Ectodermal cell (in vitro differentiated cells): ENCODE data around the gene MRPS18A.

Experiments
- H3K27ac ChIP-seq: 2 replicates; pipeline ENCODE4 v1.7.0; 2013; ENCODE audit warnings: mild to moderate bottlenecking, low read depth, low read length; ENCODE audit not compliant: insufficient read depth, poor library complexity, severe bottlenecking
- H3K27me3 ChIP-seq: 2 replicates; pipeline ENCODE4 v1.7.0; 2013; ENCODE audit warnings: mild to moderate bottlenecking, low read length; ENCODE audit not compliant: insufficient read depth, control insufficient read depth, poor library complexity, severe bottlenecking
- H3K36me3 ChIP-seq: one replicate; pipeline ENCODE4 v1.7.0; 2013; ENCODE audit warnings: low read length; ENCODE audit not compliant: control insufficient read depth, insufficient read depth
- H3K4me1 ChIP-seq: one replicate; pipeline ENCODE4 v1.7.0; 2013; ENCODE audit warnings: low read length; ENCODE audit not compliant: control insufficient read depth, insufficient read depth
- H3K4me3 ChIP-seq: 2 replicates; pipeline ENCODE4 v1.7.0; 2013; ENCODE audit warnings: low read depth, low read length, control low read depth; ENCODE audit not compliant: insufficient read depth
- H3K9me3 ChIP-seq: 2 replicates; pipeline ENCODE4 v1.7.0; 2013; ENCODE audit warnings: mild to moderate bottlenecking, low read length, moderate library complexity; ENCODE audit not compliant: control insufficient read depth
- WGBS, 2 experiments: methylation state at CpG; one replicate each; pipeline ENCODE4 v1.1.7; 2013; ENCODE audit warnings: missing lambda C conversion rate in 2 of 2; 5-methylcytosine and 5-hydroxymethylcytosine counted together

MRPS18A gene

GRCh38 chr6:43681303-43681702 lies 6.3 kb downstream of the MRPS18A start:
- H3K9me3 ChIP-seq = no peaks in the 10 kb centered on the region
- no peak overlapping the region for H3K4me3 ChIP-seq
- H3K36me3 ChIP-seq = peaks cover 9% of the 10 kb centered on the region
- H3K4me1 ChIP-seq = peaks cover under 1% of the 10 kb centered on the region
- no peak overlapping the region for H3K27ac ChIP-seq
- WGBS, 2 experiments = 97 to 98% methylated on average over 5 of the region's 5 CpGs
- H3K27me3 ChIP-seq = no peaks in the 10 kb centered on the region

DNA sequence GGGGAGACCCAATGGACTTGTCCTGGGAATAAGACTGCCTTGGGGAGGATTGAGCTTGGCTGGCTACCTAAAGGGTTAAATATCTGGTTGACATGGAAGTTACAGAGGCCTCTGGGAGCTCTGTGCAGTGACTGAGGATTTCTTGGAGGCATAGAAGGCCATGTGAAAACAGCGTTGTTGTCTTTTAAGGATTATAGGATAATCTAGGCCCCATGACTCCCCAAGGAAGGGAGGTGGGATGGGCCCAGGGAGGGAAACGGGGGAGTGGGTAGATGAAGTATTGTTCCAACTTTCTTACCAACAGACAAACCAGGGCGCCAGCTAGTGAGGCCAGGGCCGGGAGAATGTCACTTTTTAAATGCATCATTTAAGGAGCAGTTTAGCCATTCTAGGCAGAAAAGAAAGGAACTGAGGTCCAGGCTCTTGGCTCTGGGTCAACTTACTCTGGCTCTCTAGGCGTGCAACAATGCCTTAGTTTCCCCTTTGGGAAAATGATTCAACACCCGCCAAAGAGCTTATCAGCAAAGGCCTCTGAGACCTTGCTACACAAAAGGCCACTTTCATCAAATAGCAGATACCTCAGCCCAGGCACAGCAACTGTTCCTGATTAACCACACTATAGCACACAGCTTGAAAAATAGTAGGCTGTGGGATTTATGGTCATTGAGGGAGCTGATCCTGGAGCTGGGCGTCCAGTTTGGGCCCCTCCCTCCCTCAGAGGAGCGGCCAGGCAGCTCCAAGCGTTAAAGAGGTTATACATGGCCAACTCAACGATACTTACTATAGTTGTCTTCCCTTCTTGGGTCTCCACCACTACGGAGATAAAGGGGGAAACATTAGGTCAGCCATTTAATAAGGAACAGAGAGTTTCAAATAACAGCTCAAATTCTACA lies 7.0 kb downstream of the MRPS18A start:
- H3K27ac ChIP-seq = no peak overlapping the region
- H3K4me1 ChIP-seq = no peaks in the 10 kb centered on the region
- no peak overlapping the region for H3K4me3 ChIP-seq
- no peaks in the 10 kb centered on the region for H3K9me3 ChIP-seq
- peaks cover 9% of the 10 kb centered on the region for H3K36me3 ChIP-seq
- 93 to 94% methylated on average over 11 of the region's 11 CpGs for WGBS, 2 experiments
- H3K27me3 ChIP-seq = no peaks in the 10 kb centered on the region

DNA sequence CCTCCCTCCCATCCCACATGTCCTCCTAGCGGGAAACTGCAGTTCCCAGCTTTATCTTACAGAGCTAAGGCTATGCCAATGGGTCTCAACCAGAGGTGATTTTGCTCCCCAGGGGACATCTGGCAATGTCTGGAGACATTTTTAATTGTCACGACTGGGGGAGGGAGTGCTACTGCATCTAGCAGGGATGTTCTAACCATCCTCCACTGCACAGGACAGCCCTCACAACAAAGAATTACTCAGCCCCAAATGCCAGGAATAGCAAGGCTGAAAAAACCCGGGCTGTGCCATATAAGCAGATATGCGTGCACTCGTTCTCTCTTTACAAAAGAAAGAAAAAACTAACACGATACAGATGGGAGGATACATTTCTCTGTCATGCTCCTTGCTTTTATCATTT lies 8.5 kb downstream of the MRPS18A start:
- peaks cover 19% of the 10 kb centered on the region for H3K36me3 ChIP-seq

DNA sequence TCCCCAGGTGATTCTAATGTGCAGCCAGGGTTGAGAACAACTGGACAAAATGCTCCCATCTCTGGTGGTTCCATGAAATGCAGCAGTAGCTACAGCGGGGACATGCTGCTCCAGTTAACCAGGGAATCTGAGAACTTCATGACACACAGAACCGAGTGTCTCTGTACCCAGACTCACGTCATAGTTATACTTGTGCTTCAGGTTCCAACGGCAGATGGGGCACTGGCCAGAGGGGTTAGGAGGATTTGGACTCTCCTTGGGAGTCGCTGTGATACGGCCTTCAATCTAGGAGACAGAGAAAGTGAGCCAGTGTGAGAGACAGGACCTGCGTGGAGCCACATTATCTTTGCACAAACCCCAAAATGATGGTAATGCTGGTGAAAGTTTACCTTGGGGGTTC lies 9.2 kb downstream of the MRPS18A start:
- peaks cover 26% of the 10 kb centered on the region for H3K36me3 ChIP-seq
- no peaks in the 10 kb centered on the region for H3K4me1 ChIP-seq
- H3K27ac ChIP-seq = no peak overlapping the region
- no peaks in the 10 kb centered on the region for H3K9me3 ChIP-seq
- 97 to 98% methylated on average over 7 of the region's 7 CpGs for WGBS, 2 experiments
- no peak overlapping the region for H3K4me3 ChIP-seq
- no peaks in the 10 kb centered on the region for H3K27me3 ChIP-seq

More for the DNA sequence above, 8.5 kb downstream of the MRPS18A start:
- Histone ChIP-seq H3K4me1 (no peaks in the 10 kb centered on the region), H3K4me3 (no peak overlapping the region), H3K9me3 (no peaks in the 10 kb centered on the region), H3K27ac (no peak overlapping the region), H3K27me3 (no peaks in the 10 kb centered on the region)
- WGBS, 2 experiments = 91 to 93% methylated on average over 6 of the region's 6 CpGs

DNA sequence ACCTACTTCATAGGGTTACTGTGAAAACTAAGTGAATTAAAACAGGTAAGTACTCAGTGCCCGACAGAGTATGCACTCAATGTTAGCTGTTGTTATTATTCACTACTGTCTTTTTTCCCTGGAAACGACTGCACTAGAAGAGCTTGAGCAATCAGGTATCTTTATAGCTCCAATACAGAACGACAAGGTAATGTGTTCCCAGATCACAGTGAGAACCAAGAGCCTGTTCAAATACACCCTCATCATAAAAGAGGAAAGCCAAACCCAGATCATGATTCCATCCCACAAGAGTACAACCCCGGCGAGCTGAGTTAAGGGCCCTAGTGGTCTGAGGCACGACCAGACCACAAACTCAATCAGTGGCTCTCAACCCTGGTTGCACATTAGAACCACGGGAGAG lies 9.8 kb downstream of the MRPS18A start:
- 95 to 97% methylated on average over 7 of the region's 7 CpGs for WGBS, 2 experiments
- Histone ChIP-seq H3K4me3 (no peak overlapping the region), H3K9me3 (no peaks in the 10 kb centered on the region), H3K27me3 (no peaks in the 10 kb centered on the region), H3K36me3 (peaks cover 26% of the 10 kb centered on the region), H3K4me1 (no peaks in the 10 kb centered on the region), H3K27ac (no peak overlapping the region)

DNA sequence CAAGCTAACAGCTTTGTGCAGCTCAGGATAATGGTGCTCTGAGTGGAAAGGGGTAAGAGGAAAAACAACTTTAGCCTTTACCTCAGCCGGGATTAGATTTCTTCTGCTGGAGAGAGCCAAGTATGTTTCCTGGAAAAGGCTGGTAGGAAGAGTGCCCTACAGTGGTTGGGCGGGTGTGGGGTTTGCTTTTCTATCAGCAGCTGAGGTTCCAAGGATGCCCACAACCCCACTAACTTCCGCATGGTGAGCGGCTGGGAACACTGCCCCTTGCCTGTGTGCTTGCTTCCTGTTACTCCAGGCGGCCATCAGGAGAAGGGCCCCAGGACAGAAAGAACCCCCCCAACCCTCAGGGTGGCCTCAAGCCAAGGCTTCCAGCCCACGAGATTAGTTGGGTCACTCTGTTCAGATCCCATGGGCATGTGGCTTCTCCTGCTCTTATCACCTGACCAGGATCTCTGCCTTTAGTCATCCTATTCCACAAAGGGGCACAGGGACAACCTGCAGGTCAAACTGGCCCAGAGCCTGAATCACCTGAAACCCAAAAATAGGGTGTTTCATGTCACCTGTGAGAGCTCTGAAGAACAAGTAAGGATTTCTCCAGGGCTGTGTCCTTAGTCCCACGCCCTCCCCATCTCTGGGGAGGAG lies 10.5 kb downstream of the MRPS18A start:
- WGBS, 2 experiments = 93% methylated on average over 7 of the region's 7 CpGs
- peaks cover 29% of the 10 kb centered on the region for H3K36me3 ChIP-seq

DNA sequence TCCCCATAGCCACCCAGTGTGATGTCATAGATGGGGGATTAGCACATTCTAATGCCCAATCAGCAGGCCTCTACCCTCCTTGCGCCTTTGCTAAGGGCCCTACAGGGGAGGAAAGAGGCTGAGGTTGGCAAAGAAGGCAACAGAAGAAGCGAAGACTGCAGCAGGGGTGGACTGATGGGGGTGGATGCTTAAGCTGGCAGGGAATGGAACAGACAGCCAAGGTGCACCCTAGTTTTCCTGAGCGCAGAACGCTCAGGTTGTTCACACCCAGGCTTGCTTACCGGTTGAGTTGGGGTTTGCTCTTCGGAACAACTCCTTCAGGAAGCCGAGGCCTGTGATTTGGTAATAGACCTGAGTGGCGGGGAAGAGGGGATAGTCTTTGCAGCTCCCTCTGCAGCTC lies 12.7 kb downstream of the MRPS18A start:
- Histone ChIP-seq H3K27ac (no peak overlapping the region), H3K4me3 (no peak overlapping the region), H3K9me3 (no peaks in the 10 kb centered on the region), H3K27me3 (no peaks in the 10 kb centered on the region), H3K36me3 (peaks cover 29% of the 10 kb centered on the region), H3K4me1 (peaks cover 3% of the 10 kb centered on the region)
- 96 to 98% methylated on average over 8 of the region's 8 CpGs for WGBS, 2 experiments

More for the DNA sequence above, 10.5 kb downstream of the MRPS18A start:
- no peaks in the 10 kb centered on the region for H3K27me3 ChIP-seq
- H3K9me3 ChIP-seq = no peaks in the 10 kb centered on the region
- no peak overlapping the region for H3K27ac ChIP-seq
- no peaks in the 10 kb centered on the region for H3K4me1 ChIP-seq
- no peak overlapping the region for H3K4me3 ChIP-seq

GRCh38 chr6:43674291-43674690 lies 13.3 kb downstream of the MRPS18A start:
- Histone ChIP-seq H3K4me1 (peaks cover 10% of the 10 kb centered on the region), H3K36me3 (peaks cover 29% of the 10 kb centered on the region), H3K4me3 (no peak overlapping the region), H3K27ac (no peak overlapping the region), H3K27me3 (no peaks in the 10 kb centered on the region), H3K9me3 (no peaks in the 10 kb centered on the region)
- 86 to 100% methylated on average over 1 to 2 of the region's 2 CpGs for WGBS, 2 experiments

DNA sequence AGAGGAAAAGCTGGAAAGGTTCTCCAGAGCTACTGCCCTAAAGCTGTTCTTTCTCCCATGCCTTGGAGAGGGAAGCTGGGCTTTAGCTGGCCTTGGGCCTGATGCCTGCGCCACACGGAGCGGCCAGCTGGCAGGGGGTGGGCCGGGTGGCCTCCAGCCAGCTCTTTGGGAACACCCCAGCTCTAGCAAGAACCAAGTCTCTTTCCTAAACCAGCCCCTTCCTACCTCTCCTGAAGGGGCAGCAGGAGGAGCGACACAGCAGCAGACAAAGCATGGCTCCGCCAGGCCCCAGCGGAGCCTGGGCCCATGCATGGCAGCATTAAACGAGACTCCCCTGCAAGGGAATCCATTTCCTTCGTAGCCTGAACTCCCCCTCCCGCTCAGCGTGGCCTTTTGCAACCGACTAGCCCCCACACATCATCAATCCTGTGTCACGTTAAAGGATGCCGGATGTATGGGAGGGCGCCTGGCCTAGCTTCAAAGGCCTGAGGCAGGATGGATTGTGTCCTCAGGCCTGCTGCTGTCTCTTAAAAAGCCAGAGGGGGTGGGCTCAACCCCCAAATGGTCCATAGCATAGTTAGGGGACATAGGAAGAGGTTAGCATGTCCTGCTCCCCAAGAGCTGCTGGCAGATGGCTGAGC lies 14.0 kb downstream of the MRPS18A start:
- no peak overlapping the region for H3K4me3 ChIP-seq
- no peak overlapping the region for H3K27ac ChIP-seq
- H3K9me3 ChIP-seq = no peaks in the 10 kb centered on the region
- peaks cover 29% of the 10 kb centered on the region for H3K36me3 ChIP-seq
- WGBS, 2 experiments = 95 to 96% methylated on average over 15 of the region's 15 CpGs
- no peaks in the 10 kb centered on the region for H3K27me3 ChIP-seq
- peaks cover 16% of the 10 kb centered on the region for H3K4me1 ChIP-seq
